ENCODE data around the gene INPP5D.

DNA sequence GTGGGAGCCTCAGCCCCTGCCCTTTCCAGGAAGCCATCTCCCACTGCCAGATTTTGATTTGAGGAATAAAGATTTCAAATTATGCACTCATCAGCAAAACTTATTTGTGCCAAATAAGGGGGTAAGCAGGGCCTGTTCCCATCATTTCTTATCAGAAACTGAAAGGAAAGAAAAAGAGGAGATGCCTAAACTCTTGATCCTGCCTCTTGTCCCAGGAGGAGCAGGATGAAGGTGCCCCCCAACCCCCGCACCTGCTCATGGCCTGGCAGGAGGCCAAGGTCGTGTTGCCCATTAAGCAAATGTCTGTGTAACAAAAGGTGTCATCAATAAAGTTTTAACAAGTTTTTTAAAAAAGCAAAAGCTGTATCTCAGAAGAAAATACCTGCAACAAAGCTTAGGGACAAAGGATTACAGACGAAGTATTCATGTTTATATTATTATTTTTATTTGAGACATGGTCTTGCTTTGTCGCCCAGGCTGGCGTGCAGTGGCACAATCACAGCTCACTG, 80.0 kb downstream of the INPP5D start:
- no peak for TF ChIP-seq EZH2 (IDR thresholded peaks at IDR 0.05; ENCODE audit: insufficient read depth, low read length)
- TF ChIP-seq, protein P1, sequence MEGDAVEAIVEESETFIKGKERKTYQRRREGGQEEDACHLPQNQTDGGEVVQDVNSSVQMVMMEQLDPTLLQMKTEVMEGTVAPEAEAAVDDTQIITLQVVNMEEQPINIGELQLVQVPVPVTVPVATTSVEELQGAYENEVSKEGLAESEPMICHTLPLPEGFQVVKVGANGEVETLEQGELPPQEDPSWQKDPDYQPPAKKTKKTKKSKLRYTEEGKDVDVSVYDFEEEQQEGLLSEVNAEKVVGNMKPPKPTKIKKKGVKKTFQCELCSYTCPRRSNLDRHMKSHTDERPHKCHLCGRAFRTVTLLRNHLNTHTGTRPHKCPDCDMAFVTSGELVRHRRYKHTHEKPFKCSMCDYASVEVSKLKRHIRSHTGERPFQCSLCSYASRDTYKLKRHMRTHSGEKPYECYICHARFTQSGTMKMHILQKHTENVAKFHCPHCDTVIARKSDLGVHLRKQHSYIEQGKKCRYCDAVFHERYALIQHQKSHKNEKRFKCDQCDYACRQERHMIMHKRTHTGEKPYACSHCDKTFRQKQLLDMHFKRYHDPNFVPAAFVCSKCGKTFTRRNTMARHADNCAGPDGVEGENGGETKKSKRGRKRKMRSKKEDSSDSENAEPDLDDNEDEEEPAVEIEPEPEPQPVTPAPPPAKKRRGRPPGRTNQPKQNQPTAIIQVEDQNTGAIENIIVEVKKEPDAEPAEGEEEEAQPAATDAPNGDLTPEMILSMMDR (IDR thresholded peaks at IDR 0.05; ENCODE audit: insufficient read depth, low read depth, low read length): no peak
